Inflammatory macrophage (primary cell): ENCODE results near the gene GMDS.

Experiments used
- DNase-seq, 2 donors: peaks; one replicate each; pipeline ENCODE4 v3.0.0-alpha.2; 2020 to 2022

Gene GMDS

DNA sequence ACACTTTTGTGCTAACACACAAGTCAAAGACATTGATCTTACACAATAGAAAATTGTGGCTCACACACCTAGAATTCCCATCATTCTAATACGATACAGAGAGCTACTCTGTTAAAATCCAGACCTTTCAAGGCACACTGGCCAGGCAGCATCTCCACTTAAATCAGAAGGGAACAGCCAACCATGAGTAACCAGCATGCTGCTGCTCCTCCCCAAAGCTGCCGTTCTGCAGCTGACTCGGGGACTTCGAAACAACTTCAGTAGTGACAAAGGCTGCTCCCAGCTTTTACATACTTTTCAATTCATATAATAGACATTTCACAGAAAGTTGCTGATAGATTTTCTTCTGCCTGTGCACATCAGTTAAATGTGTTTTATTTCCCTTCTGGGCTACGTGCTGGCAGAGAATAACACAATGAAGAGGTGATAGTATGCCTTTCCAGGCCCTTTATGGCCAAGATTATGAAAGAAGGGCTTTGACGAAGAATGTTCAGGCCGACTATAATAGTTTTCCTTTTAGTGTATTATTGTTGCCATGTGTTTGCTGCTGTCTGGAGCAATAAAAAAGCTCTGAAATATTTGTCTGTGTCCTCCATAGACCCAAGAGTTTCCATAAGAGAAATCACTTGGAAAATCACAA is 159.0 kb downstream of the GMDS start:
- no peak for DNase-seq

DNA sequence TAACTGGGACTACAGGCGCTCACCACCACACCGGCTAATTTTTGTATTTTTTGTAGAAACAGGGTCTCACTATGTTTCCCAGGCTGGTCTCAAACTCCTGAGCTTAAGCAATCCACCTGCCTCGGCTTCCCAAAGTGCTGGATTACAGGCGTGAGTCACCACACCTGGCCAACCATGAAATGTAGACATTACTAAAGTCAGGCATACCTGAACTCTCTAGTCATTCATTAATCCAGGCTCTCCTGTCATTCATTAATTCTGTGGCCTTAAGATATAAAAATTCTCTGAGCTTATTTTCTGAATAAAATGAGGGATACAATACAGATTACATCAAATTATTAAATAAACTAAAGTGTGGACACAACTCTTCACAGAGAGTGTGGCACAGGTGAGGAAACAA is 159.7 kb downstream of the GMDS start:
- DNase-seq, result no peak

GRCh38 chr6:2081155-2082138 is 164.0 kb downstream of the GMDS start:
- DNase-seq, result no peak

DNA sequence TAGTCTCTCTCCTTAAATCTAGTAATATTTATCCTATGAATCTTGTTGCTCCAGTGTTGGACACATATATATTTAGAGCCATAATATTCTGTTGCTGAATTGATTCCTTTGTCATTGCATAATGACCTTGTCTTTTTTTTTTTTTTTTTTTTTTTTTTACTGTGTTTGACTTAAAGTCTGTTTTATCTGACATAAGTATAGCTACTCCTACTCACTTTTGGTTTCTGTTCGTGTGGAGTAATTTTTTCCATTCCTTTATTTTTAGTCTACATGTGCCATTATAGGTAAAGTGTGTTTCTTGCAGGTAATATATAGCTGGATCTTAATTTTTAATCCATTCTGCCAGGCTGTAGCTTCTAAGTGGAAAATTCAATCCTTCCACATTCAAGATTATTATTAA is 166.5 kb downstream of the GMDS start:
- no peak for DNase-seq

- DNase-seq, result no peak
Measured at GRCh38 chr6:2077826-2078225, 167.6 kb downstream of the GMDS start.

- DNase-seq, result no peak
Measured at GRCh38 chr6:2073476-2073875, 171.9 kb downstream of the GMDS start.

DNA sequence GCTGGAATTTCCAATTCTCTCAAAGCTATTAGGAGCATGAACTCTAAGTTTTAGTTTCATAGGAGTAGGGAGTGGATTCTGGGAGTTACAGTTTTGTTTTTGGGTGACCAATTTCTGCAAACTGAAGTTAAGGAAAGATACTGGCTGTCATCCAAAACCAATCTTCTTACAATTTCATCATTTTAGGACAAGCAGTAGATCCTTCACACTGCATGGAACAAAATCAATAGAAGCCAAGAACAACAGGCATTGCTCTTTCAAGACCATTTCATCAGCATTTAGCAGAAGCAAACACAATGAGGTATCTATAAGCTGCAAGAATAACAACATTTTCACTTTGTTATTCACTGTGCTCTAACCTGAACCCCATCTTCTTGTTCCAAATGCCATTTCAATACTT is 173.0 kb downstream of the GMDS start:
- DNase-seq, result no peak

- DNase-seq, result no peak
Measured at GRCh38 chr6:2063547-2063946, 181.9 kb downstream of the GMDS start.

DNA sequence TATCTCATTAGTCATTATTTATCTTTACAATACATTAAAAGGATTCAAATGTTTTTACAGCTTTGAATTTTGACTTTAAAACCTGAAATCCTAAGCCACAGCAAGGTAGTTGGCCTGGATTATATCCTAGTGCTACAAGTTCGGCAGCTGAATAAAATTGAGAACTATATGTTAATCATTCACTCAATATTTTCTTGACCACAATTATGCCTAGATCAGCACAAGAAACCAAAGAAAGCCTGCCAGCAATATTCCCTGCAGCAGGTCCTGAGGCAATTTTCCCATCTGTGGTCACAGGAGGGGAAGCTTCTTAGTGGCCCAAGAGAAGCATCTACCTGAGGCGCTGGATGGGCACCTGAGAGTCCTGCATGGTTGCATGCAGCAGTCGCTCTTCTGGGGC is 183.5 kb downstream of the GMDS start:
- no peak for DNase-seq

GRCh38 chr6:2055911-2056310 is 189.5 kb downstream of the GMDS start:
- no peak for DNase-seq

GRCh38 chr6:2055143-2055542 is 190.3 kb downstream of the GMDS start:
- DNase-seq, result no peak

GRCh38 chr6:2054516-2055067 is 190.8 kb downstream of the GMDS start:
- no peak for DNase-seq

- no peak for DNase-seq
Measured at GRCh38 chr6:2053691-2054090, 191.7 kb downstream of the GMDS start.

- no peak for DNase-seq
Measured at GRCh38 chr6:2047855-2048254, 197.6 kb downstream of the GMDS start.

DNA sequence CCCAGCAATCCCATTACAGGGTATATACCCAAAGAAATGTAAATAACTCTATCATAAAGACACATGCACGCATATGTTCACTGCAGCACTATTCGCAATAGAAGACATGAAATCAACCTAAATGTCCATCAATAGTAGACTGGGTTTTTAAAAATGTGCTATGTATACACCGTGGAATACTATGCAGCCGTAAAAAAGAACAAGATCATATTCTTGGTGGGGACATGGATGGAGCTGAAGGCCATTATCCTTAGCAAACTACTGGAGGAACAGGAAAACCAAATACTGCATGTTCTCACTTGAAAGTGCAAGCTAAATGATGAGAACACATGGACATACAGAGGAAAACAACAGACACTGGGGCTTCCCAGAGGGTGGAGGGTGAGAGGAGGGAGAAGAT is 201.2 kb downstream of the GMDS start:
- no peak for DNase-seq

GRCh38 chr6:2042956-2043648 is 202.3 kb downstream of the GMDS start:
- no peak for DNase-seq

DNA sequence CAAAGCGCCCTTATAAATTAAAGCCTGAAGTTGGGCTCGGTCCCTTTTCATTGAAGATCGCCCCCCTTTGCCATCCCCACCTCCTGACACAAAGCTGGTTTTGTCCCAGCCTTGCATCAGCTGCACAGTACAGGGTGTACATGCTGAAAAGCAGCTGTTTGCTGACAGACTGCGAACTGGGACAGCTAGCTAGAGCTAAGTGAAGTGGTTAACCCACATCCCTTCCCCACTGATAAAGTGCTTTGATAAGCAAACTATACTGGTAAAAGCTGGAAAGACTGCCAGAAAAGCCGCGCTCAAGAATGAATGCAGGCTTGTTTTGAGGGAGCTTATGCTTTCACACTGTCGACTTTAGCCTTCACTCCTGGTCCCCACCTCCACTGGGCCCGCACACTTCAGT is 207.3 kb downstream of the GMDS start:
- no peak for DNase-seq

DNA sequence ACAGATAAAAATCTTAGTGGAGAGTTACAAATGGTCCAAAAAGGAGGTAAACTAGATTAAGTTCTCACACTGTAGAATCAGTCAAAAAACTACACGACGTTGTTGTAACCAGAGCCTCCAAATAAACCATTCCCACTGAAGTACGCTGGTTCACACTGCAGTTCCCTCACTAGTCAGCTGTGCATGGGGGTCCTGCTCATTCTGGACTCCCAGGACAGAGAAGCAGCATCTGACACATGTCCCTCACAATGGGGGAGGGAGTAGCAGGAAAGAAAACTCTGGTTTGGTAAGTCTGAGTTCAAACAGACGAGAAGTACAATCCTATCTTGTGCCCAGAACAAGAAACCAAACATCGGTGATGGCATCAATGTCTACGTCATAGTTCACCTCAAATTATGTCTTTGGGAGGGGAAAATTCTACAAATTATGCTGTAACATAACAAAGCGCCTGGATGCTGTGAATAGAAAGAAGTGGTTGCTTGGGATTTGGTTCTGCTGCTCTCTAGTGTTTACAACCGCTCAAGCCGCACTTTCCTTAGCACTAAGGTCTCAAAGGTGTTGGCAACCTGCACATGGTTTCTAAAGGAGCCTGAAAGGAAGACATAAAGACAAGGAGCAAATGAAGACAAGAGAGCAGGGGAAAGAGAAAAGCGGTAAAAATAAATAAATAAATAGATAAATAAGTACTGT is 208.0 kb downstream of the GMDS start:
- DNase-seq, result no peak

DNA sequence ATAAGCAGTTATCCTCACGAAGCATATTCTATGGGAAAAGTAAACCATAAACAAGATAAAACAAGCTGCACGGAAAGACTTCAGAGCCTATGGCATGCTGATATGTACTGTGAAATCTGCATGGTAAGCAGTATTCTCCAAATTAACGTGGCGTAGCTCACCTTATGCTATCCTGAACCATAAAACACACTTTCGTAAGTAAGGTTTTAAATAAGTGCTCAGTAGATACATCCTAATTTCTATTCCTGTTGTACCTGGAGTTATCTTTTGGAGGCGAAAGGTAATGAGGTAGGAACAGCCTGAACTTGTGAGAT is 208.7 kb downstream of the GMDS start:
- DNase-seq, result no peak

- no peak for DNase-seq
Measured at GRCh38 chr6:2035826-2036709, 209.3 kb downstream of the GMDS start.

- no peak for DNase-seq
Measured at GRCh38 chr6:2035046-2035445, 210.4 kb downstream of the GMDS start.

- DNase-seq, result no peak
Measured at GRCh38 chr6:2034256-2034655, 211.1 kb downstream of the GMDS start.
